Measurements from ENCODE around the gene RNF222. TPM values are rescaled to one million over a fixed set of nuclear protein-coding genes. Genes with fewer than 3 reads are reported as not detected.

RNF222 gene
- total RNA-seq, 4 donors from 2014 or later: not detected

DNA sequence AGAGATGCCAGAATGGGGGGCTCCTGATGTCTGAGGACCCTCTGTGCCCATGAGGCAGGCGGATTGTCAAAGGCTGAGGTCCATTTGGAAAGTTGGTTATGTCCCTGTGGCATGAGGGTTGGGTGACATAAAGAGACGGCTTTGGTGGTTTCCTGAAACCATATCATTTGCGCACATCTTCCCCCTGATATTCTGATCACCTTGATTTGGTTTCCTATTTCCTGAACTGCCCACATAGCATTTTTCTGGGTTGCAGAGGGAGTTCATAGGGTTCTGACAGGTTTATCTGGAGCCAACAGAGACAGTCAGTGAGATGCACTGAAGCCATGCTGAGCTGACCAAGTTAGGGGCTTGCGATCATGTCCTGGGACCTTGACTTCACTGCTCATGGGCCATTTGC is 15.7 kb upstream of the RNF222 start:
- H3K36me3 ChIP-seq: no peaks in the 10 kb centered on the region
- no peaks in the 10 kb centered on the region for H3K27me3 ChIP-seq
- no peak for TF ChIP-seq CTCF (IDR thresholded peaks at IDR 0.05)
- no peak for TF ChIP-seq POLR2A (IDR thresholded peaks at IDR 0.05)
- DNase-seq: no peak
- no peaks in the 10 kb centered on the region for H3K9me3 ChIP-seq
- intact Hi-C loops (cut with DNase I; ENCODE audit: low total_unique reads): no loop called here
- H3K4me3 ChIP-seq: no peak overlapping the region
- no peak overlapping the region for H3K27ac ChIP-seq
- no peaks in the 10 kb centered on the region for H3K4me1 ChIP-seq

DNA sequence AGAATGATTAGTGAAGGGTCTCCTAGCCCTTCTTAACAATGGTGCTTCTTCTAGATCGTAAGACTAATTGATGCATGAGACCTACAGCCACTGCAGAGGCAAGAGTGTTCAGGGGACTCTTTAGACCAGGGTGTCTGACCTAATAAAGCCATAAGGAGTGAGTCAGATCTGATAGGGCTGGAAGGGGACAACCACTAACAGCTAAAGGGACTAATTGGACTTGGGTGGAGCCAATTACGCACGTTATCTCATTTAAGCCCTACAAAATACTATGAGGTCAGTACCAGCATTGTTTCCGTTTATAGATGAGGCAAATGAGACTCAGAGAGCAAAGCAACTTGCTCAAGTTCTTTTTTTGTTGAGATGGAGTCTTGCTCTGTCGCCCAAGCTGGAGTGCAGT is 14.5 kb upstream of the RNF222 start:
- intact Hi-C loops (cut with DNase I; ENCODE audit: low total_unique reads): no loop called here
- no peaks in the 10 kb centered on the region for H3K27me3 ChIP-seq

GRCh38 chr17:8410883-8411238 is 13.2 kb upstream of the RNF222 start:
- Histone ChIP-seq H3K4me1 (no peaks in the 10 kb centered on the region), H3K9me3 (no peaks in the 10 kb centered on the region)
- intact Hi-C loops (cut with DNase I; ENCODE audit: low total_unique reads): no loop called here

More for the DNA sequence above, 14.5 kb upstream of the RNF222 start:
- no peak overlapping the region for H3K27ac ChIP-seq
- TF ChIP-seq CTCF (IDR thresholded peaks at IDR 0.05): no peak
- no peaks in the 10 kb centered on the region for H3K4me1 ChIP-seq
- no peak overlapping the region for H3K4me3 ChIP-seq
- H3K9me3 ChIP-seq: no peaks in the 10 kb centered on the region
- no peaks in the 10 kb centered on the region for H3K36me3 ChIP-seq
- no peak for DNase-seq

GRCh38 chr17:8409966-8410882 is 12.6 kb upstream of the RNF222 start:
- intact Hi-C loops (cut with DNase I; ENCODE audit: low total_unique reads): no loop called here
- H3K27ac ChIP-seq: no peak overlapping the region
- H3K9me3 ChIP-seq: no peaks in the 10 kb centered on the region
- H3K27me3 ChIP-seq: no peaks in the 10 kb centered on the region
- TF ChIP-seq POLR2A (IDR thresholded peaks at IDR 0.05) (no peak), CTCF (IDR thresholded peaks at IDR 0.05) (peak; percentile 82 to 88 (median 86))
- DNase-seq: peak; percentile 89 to 90
- no peak overlapping the region for H3K4me3 ChIP-seq
- H3K36me3 ChIP-seq: no peaks in the 10 kb centered on the region
- H3K4me1 ChIP-seq: no peaks in the 10 kb centered on the region

More at GRCh38 chr17:8410883-8411238, 13.2 kb upstream of the RNF222 start:
- DNase-seq: no peak
- H3K27me3 ChIP-seq: no peaks in the 10 kb centered on the region
- no peak overlapping the region for H3K27ac ChIP-seq
- no peak overlapping the region for H3K4me3 ChIP-seq
- TF ChIP-seq POLR2A (IDR thresholded peaks at IDR 0.05) (no peak), CTCF (IDR thresholded peaks at IDR 0.05) (no peak)
- no peaks in the 10 kb centered on the region for H3K36me3 ChIP-seq

GRCh38 chr17:8408371-8408770 is 10.7 kb upstream of the RNF222 start:
- Histone ChIP-seq H3K4me1 (no peaks in the 10 kb centered on the region), H3K9me3 (no peaks in the 10 kb centered on the region), H3K4me3 (no peak overlapping the region), H3K36me3 (no peaks in the 10 kb centered on the region), H3K27me3 (no peaks in the 10 kb centered on the region), H3K27ac (no peak overlapping the region)
- intact Hi-C loops (cut with DNase I; ENCODE audit: low total_unique reads): no loop called here
- DNase-seq: no peak
- no peak for TF ChIP-seq POLR2A (IDR thresholded peaks at IDR 0.05)
- TF ChIP-seq CTCF (IDR thresholded peaks at IDR 0.05): no peak

Data from uterus (tissue), 4 donors.